Trophoblast cell (in vitro differentiated cells and primary cell): ENCODE results near the gene USP6NL.

Experiments used
- DNase-seq, 2 donors: peaks; one replicate each; pipeline ENCODE4 v3.0.0-alpha.2; 2016
- H2AFZ ChIP-seq: 2 replicates; pipeline ENCODE4 v1.6.1; 2013; ENCODE audit warnings: low read length, moderate library complexity, mild to moderate bottlenecking; ENCODE audit not compliant: insufficient read depth, poor library complexity
- H2AK5ac ChIP-seq: 2 replicates; pipeline ENCODE4 v1.6.1; 2013; ENCODE audit warnings: mild to moderate bottlenecking, low read length
- H2BK120ac ChIP-seq: 2 replicates; pipeline ENCODE4 v1.6.1; 2013; ENCODE audit warnings: low read length, mild to moderate bottlenecking, moderate library complexity; ENCODE audit not compliant: insufficient read depth, poor library complexity
- H2BK12ac ChIP-seq: 2 replicates; pipeline ENCODE4 v1.6.1; 2013; ENCODE audit warnings: mild to moderate bottlenecking, low read length, moderate library complexity
- H2BK5ac ChIP-seq: 2 replicates; pipeline ENCODE4 v1.6.1; 2013; ENCODE audit warnings: low read length, low read depth, moderate library complexity, mild to moderate bottlenecking; ENCODE audit not compliant: poor library complexity
- H3K14ac ChIP-seq: 2 replicates; pipeline ENCODE4 v1.6.1; 2013; ENCODE audit warnings: mild to moderate bottlenecking, low read length
- H3K18ac ChIP-seq: 2 replicates; pipeline ENCODE4 v1.6.1; 2013; ENCODE audit warnings: mild to moderate bottlenecking, low read length
- H3K23ac ChIP-seq: 2 replicates; pipeline ENCODE4 v1.6.1; 2013; ENCODE audit warnings: low read length
- H3K27ac ChIP-seq: 2 replicates; pipeline ENCODE4 v1.5.1; 2013; ENCODE audit warnings: low read depth, mild to moderate bottlenecking, inconsistent platforms, low read length, moderate library complexity
- H3K27me3 ChIP-seq: 2 replicates; pipeline ENCODE4 v1.6.1; 2013; ENCODE audit warnings: inconsistent platforms, mild to moderate bottlenecking, low read length, moderate library complexity; ENCODE audit not compliant: insufficient read depth
- H3K36me3 ChIP-seq, 2 experiments: 1 replicate in 1 of 2; 2 replicates in 1 of 2; pipeline ENCODE4 v1.6.1; 2013; ENCODE audit warnings: low read length in 2 of 2, mild to moderate bottlenecking in 2 of 2, moderate library complexity in 1 of 2; ENCODE audit not compliant: insufficient read depth in 2 of 2, control insufficient read depth in 1 of 2
- H3K4ac ChIP-seq: 2 replicates; pipeline ENCODE4 v1.6.1; 2013; ENCODE audit warnings: low read depth, mild to moderate bottlenecking, low read length, moderate library complexity
- H3K4me1 ChIP-seq, 2 experiments: 1 replicate in 1 of 2; 2 replicates in 1 of 2; pipeline ENCODE4 v1.6.1; 2013; ENCODE audit warnings: low read length in 2 of 2, mild to moderate bottlenecking in 2 of 2, moderate library complexity in 1 of 2; ENCODE audit not compliant: insufficient read depth in 2 of 2, control insufficient read depth in 1 of 2
- H3K4me2 ChIP-seq: 2 replicates; pipeline ENCODE4 v1.6.1; 2013; ENCODE audit warnings: inconsistent platforms, mild to moderate bottlenecking, low read length, moderate library complexity
- H3K4me3 ChIP-seq: 2 replicates; pipeline ENCODE4 v1.5.1; 2013; ENCODE audit warnings: mild to moderate bottlenecking, low read depth, low read length, inconsistent platforms
- H3K79me1 ChIP-seq: one replicate; pipeline ENCODE4 v1.6.1; 2013; ENCODE audit warnings: low read length
- H3K79me2 ChIP-seq: 2 replicates; pipeline ENCODE4 v1.6.1; 2013; ENCODE audit warnings: low read length, mild to moderate bottlenecking; ENCODE audit not compliant: control insufficient read depth, insufficient read depth, poor library complexity
- H3K9ac ChIP-seq: 2 replicates; pipeline ENCODE4 v1.6.1; 2013; ENCODE audit warnings: mild to moderate bottlenecking, low read length
- H3K9me3 ChIP-seq: 2 replicates; pipeline ENCODE4 v1.6.1; 2013; ENCODE audit warnings: low read depth, mild to moderate bottlenecking, control low read depth, inconsistent platforms, low read length; ENCODE audit not compliant: insufficient read depth
- H4K12ac ChIP-seq: 2 replicates; pipeline ENCODE4 v1.6.1; 2013; ENCODE audit warnings: low read depth, mild to moderate bottlenecking, low read length, moderate library complexity
- H4K8ac ChIP-seq: 2 replicates; pipeline ENCODE4 v1.6.1; 2013; ENCODE audit warnings: low read depth, mild to moderate bottlenecking, low read length, moderate library complexity
- H4K91ac ChIP-seq: one replicate; pipeline ENCODE4 v1.6.1; 2013; ENCODE audit warnings: low read depth, mild to moderate bottlenecking, low read length, moderate library complexity
- WGBS: extraction: QIAGEN DNeasy Blood & Tissue Kit; methylation state at CpG from one replicate; pipeline ENCODE4 v1.1.7; 2013; ENCODE audit warnings: missing lambda C conversion rate; ENCODE audit not compliant: insufficient read length, insufficient coverage; ENCODE audit errors: extremely low coverage; 5-methylcytosine and 5-hydroxymethylcytosine counted together

USP6NL gene

GRCh38 chr10:11520892-11521291, 90.6 kb downstream of the USP6NL start:
- Histone ChIP-seq H3K79me2 (no peaks in the 10 kb centered on the region), H2AK5ac (no peak overlapping the region), H3K79me1 (no peaks in the 10 kb centered on the region), H3K36me3 (peaks cover 1 to 3% of the 10 kb centered on the region in 2 experiments), H2BK5ac (no peak overlapping the region), H2BK12ac (no peak overlapping the region), H3K4ac (no peak overlapping the region), H3K27ac (no peak overlapping the region), H3K27me3 (no peaks in the 10 kb centered on the region), H3K9ac (no peak overlapping the region), H3K4me1 (no peaks in the 10 kb centered on the region), H2BK120ac (no peak overlapping the region), H2AFZ (no peak overlapping the region), H3K4me2 (no peak overlapping the region), H3K14ac (no peak overlapping the region), H4K8ac (no peak overlapping the region), H3K18ac (no peak overlapping the region), H4K91ac (no peak overlapping the region), H4K12ac (no peak overlapping the region), H3K9me3 (no peaks in the 10 kb centered on the region), H3K23ac (no peak overlapping the region), H3K4me3 (no peak overlapping the region)
- no CpG with 5 or more reads among the region's 1 CpG for WGBS
- no peak for DNase-seq

- WGBS = no CpG with 5 or more reads among the region's 1 CpG
- no peak overlapping the region for H4K8ac ChIP-seq
- no peak overlapping the region for H3K9ac ChIP-seq
Measured at GRCh38 chr10:11517150-11517549, 94.3 kb downstream of the USP6NL start.

GRCh38 chr10:11516431-11516746, 95.1 kb downstream of the USP6NL start:
- H3K27me3 ChIP-seq = no peaks in the 10 kb centered on the region
- no CpG with 5 or more reads among the region's 2 CpGs for WGBS
- H2AFZ ChIP-seq = no peak overlapping the region

More at GRCh38 chr10:11517150-11517549, 94.3 kb downstream of the USP6NL start:
- no peak overlapping the region for H3K4me3 ChIP-seq
- peak; percentile 17 to 45 for DNase-seq
- H4K91ac ChIP-seq = no peak overlapping the region
- no peak overlapping the region for H2BK120ac ChIP-seq
- H3K4me2 ChIP-seq = no peak overlapping the region
- H3K27ac ChIP-seq = no peak overlapping the region
- no peaks in the 10 kb centered on the region for H3K79me2 ChIP-seq
- H3K23ac ChIP-seq = no peak overlapping the region
- peaks cover 1 to 5% of the 10 kb centered on the region in 2 experiments for H3K36me3 ChIP-seq
- H3K14ac ChIP-seq = no peak overlapping the region
- H3K18ac ChIP-seq = no peak overlapping the region
- no peak overlapping the region for H2BK5ac ChIP-seq
- no peaks in the 10 kb centered on the region for H3K79me1 ChIP-seq
- no peak overlapping the region for H2AK5ac ChIP-seq
- H2AFZ ChIP-seq = no peak overlapping the region
- H4K12ac ChIP-seq = no peak overlapping the region
- H2BK12ac ChIP-seq = no peak overlapping the region
- H3K9me3 ChIP-seq = no peaks in the 10 kb centered on the region
- no peaks in the 10 kb centered on the region for H3K27me3 ChIP-seq
- H3K4ac ChIP-seq = no peak overlapping the region
- no peaks in the 10 kb centered on the region for H3K4me1 ChIP-seq

GRCh38 chr10:11515596-11516430, 95.6 kb downstream of the USP6NL start:
- Histone ChIP-seq H4K8ac (no peak overlapping the region), H4K12ac (no peak overlapping the region), H3K79me2 (no peaks in the 10 kb centered on the region), H2AFZ (no peak overlapping the region), H4K91ac (no peak overlapping the region), H3K14ac (no peak overlapping the region), H2BK12ac (no peak overlapping the region), H2BK120ac (no peak overlapping the region), H3K4me3 (no peak overlapping the region), H3K23ac (no peak overlapping the region), H3K36me3 (peaks cover 1 to 5% of the 10 kb centered on the region in 2 experiments), H3K9ac (no peak overlapping the region), H3K9me3 (no peaks in the 10 kb centered on the region), H3K27ac (no peak overlapping the region), H3K4me1 (no peaks in the 10 kb centered on the region), H3K18ac (no peak overlapping the region), H2AK5ac (no peak overlapping the region), H2BK5ac (no peak overlapping the region), H3K4ac (no peak overlapping the region), H3K4me2 (no peak overlapping the region), H3K79me1 (no peaks in the 10 kb centered on the region), H3K27me3 (no peaks in the 10 kb centered on the region)
- DNase-seq = peak; percentile 6 to 77
- WGBS = no CpG with 5 or more reads among the region's 5 CpGs

More at GRCh38 chr10:11516431-11516746, 95.1 kb downstream of the USP6NL start:
- Histone ChIP-seq H3K23ac (no peak overlapping the region), H4K91ac (no peak overlapping the region), H3K18ac (no peak overlapping the region), H3K79me1 (no peaks in the 10 kb centered on the region), H3K4me2 (no peak overlapping the region), H3K4me3 (no peak overlapping the region), H3K27ac (no peak overlapping the region), H3K9ac (no peak overlapping the region), H2BK120ac (no peak overlapping the region), H4K12ac (no peak overlapping the region), H2BK5ac (no peak overlapping the region), H3K14ac (no peak overlapping the region), H3K4ac (no peak overlapping the region), H2BK12ac (no peak overlapping the region), H3K79me2 (no peaks in the 10 kb centered on the region), H3K9me3 (no peaks in the 10 kb centered on the region), H3K36me3 (peaks cover 1 to 5% of the 10 kb centered on the region in 2 experiments), H3K4me1 (no peaks in the 10 kb centered on the region), H2AK5ac (no peak overlapping the region), H4K8ac (no peak overlapping the region)
- DNase-seq = no peak
